NCI-H460 (cell line): ENCODE results near the gene TEX38. TPM values are rescaled to one million over a fixed set of nuclear protein-coding genes. Genes with fewer than 3 reads are reported as not detected.
"Not testable (repeated sequence)": the region's sequence is repeated elsewhere in the genome, so short reads cannot be mapped to it uniquely, and the experiment has no call there.

ENCODE experiments used
- DNase-seq: peaks from one replicate; pipeline ENCODE4 v3.0.0-alpha.2; 2016; ENCODE audit warnings: low read depth; ENCODE audit errors: extremely low read depth
- total RNA-seq: library from RNA; depleted of rRNA; stranded (reverse); fragments of >200 nt; shearing (Covaris generic); gene quantifications from 2 replicates; pipeline ENCODE4 v1.2.3, GENCODE V29; 2014; rRNA removed

The TEX38 gene
- total RNA-seq, 1 experiment from 2014 or later: not detected

- DNase-seq: not testable (repeated sequence)
Observed at GRCh38 chr1:46720319-46720718, 48.7 kb downstream of the TEX38 start.

DNA sequence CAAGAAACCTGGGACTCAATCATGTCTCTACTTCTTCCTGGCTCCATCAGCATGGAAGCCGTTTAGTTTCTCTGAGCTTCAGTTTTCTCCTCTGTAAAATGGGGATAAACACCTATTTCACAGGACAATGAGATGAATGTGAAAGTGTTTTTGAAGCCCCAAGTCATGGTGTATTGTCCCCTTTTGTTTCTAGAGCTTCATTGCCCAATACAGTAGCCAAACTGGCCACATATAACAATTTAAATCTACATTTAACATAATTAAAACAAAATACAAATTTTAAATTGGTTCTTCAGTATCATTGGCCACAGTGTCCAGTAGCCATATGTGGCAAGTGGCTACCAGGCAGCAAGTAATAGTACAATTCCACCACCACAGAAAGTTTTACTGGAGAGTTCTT lies 49.5 kb downstream of the TEX38 start:
- DNase-seq: no peak

GRCh38 chr1:46721686-46722205 lies 50.1 kb downstream of the TEX38 start:
- no peak for DNase-seq

Other genes starting within 250 kb of the TEX38 start
- gene DMBX1, start 182.0 kb upstream of the TEX38 start, total RNA-seq: 0.09 TPM in 1 of 2 replicates, not detected in the other
- gene KNCN, start 120.2 kb upstream of the TEX38 start, total RNA-seq: not detected in 2 replicates
- gene MKNK1, start 67.6 kb upstream of the TEX38 start, total RNA-seq: 9.8 and 11.3 TPM in 2 replicates
- 3.1 and 3.7 TPM in 2 replicates for gene MOB3C, start 55.0 kb upstream of the TEX38 start, total RNA-seq
- 43.5 and 50.2 TPM in 2 replicates for gene ATPAF1, start 3.5 kb upstream of the TEX38 start, total RNA-seq
- 41.2 and 43.0 TPM in 2 replicates for gene EFCAB14, start 47.3 kb downstream of the TEX38 start, total RNA-seq
- gene CYP4B1, start 127.2 kb downstream of the TEX38 start, total RNA-seq: not detected in 2 replicates